HG02970 (cell line): ENCODE data around the gene ANGPTL8.
A peak's percentile ranks its signal among the peaks of the same experiment; 100 is the strongest.

Source experiments
- ATAC-seq: cut with Tn5 transposase; IDR thresholded peaks from one replicate; pipeline ENCODE4 v1.9.1; 2021; ENCODE audit warnings: mild to moderate bottlenecking, moderate library complexity, moderate number of reproducible peaks; ENCODE audit not compliant: unreplicated experiment, low FRiP score

Gene ANGPTL8, protein sequence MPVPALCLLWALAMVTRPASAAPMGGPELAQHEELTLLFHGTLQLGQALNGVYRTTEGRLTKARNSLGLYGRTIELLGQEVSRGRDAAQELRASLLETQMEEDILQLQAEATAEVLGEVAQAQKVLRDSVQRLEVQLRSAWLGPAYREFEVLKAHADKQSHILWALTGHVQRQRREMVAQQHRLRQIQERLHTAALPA

DNA sequence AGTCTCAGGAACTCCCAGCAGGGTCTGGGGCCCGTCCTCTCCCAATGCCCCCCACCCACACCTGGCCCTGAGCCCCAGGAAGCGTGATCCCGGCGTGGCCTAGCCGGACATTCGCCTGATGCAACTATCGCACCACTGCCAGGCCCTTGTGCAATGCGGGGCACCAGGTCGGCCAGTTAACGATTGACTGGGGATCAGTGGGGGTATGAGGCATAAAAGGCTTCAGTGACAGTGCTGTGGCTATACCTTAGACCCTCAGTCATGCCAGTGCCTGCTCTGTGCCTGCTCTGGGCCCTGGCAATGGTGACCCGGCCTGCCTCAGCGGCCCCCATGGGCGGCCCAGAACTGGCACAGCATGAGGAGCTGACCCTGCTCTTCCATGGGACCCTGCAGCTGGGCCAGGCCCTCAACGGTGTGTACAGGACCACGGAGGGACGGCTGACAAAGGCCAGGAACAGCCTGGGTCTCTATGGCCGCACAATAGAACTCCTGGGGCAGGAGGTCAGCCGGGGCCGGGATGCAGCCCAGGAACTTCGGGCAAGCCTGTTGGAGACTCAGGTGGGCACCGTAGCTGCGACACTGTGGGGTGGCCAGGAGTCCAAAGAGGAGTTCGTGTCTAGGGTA lies at the start of gene ANGPTL8:
TSS of gene ANGPTL8 (plus strand) at position 243 of the 624 bp plus-strand sequence. CDS start at position 262, 19 bp downstream.
- no peak for ATAC-seq

- no peak for ATAC-seq
These were observed 48.9 kb upstream of the ANGPTL8 start for GRCh38 chr19:11190501-11190900.

DNA sequence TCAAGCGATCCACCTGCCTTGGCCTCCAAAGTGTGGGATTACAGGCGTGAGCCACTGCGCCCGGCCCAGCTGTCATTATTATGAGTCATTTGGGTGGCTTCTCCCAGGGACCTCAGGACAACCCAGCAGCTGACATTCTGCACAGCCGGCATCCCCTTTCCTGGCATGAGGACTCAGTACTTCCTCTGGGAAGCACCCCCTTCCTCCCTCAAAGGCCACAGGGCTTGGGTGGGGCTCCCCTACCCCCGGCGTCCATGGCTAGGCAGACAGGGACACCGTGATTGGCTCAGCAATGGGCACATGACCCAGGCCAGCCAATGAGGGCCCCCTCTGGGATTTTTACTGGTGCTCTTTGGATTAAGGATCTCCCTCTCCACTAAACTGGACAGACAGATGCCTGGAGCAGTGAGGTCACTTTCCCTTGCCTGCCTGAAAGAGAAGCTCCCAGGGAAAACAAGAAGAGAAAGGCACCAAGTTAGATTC lies 48.1 kb upstream of the ANGPTL8 start:
- no peak for ATAC-seq

GRCh38 chr19:11191934-11192333 lies 47.5 kb upstream of the ANGPTL8 start:
- ATAC-seq, result no peak

- no peak for ATAC-seq
These were observed 46.2 kb upstream of the ANGPTL8 start for GRCh38 chr19:11192957-11193939.

- no peak for ATAC-seq
These were observed 45.2 kb upstream of the ANGPTL8 start for GRCh38 chr19:11194173-11194572.

DNA sequence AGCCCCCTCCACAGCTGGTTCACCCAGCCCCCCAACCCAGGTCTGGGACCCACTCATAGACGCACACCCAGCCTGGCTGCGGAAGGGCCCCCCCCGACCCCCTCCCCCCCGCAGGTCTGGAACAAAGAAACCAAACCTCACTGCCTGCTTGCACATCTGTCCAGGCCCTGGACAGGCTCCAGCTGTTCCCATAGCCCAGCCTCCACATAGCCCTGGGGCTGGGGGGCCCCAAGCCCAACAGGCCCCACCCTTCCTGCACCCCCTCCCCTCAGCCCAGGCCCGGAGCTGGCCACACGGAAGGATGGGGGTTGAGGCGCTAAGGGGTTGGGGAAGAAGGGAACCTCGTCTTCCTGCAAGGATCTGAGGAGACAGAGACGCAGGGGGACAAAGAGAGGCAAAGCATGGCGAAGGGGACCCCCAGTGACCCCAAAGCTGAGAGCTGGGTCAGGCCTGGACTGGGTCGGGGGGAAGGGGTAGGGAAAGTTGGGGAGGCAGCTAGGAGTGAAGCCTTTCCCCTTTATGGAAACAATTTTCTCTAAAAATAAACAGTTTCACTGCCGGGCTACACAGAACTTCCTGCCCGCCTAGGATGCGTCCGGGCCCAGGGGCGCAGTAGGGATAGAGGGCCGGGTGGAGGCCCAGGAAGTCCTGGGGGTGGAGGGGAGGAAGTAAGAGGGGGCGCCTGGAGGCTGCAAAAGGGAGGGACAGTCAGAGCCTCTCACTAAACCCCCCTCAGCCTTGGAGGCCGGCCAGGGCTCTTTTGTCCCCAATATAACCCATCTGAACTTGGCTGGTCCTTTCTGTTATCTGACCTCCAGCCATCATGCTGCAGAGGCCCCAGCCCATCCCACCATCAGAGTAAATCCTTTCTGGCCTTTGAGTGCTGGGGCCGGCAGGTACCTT lies 44.5 kb upstream of the ANGPTL8 start:
- ATAC-seq, result no peak

DNA sequence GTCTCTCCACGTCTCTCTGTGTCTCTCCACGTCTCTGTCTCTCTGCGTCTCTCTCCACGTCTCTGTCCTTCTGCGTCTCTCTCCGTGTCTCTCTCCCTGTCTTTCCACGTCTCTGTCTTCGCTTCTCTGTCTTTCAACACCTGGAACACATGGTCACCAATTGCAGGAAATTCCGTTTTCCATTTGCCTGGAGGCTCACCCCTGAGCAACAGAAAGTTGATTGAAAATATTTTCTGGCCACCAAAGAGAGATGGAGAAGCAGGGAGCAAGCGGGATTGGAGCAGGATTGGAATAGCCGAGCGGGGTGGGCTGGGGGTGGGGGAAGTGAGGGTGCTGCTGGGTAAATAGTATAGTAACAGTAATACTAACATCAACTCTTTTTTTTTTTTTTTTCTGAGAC lies 43.7 kb upstream of the ANGPTL8 start:
- ATAC-seq, result no peak

- no peak for ATAC-seq
These were observed 42.8 kb upstream of the ANGPTL8 start for GRCh38 chr19:11196406-11197287.

- peak; percentile 62 for ATAC-seq
These were observed 41.9 kb upstream of the ANGPTL8 start, which contains the start of gene KANK2 for GRCh38 chr19:11197291-11198174. KANK2 (minus strand) TSS chr19:11197545; CDS start chr19:11194511, 3,034 bp downstream.

GRCh38 chr19:11198175-11198534 lies 41.3 kb upstream of the ANGPTL8 start:
- no peak for ATAC-seq

DNA sequence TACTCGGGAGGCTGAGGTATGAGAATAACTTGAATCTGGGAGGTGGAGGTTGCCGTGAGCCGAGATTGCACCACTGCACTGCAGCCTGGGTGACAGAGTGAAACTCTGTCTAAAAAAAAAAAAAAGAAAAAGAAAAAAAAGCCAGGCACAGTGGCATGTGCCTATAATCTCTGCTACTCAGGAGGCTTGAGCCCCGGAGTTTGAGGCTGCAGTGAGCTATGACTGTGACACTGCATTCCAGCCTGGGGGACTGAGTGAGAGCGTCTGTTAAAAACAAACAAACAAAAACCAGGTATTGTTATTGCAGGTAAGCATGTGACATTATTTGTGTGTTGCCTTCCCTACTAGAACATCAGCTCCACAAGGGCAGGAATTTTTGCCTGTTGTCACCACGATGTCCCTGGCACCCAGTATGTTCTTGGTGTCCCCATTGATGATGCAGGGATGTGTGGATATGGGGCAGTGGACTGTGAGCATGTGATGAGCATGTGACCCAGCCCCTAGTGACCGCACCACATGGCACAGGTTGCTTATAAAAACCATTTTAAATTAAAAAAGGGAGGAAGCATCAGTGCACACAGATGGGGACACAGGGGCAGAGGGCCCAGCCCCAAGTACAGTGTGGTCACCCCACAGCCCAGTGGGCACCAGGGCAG lies 40.5 kb upstream of the ANGPTL8 start:
- ATAC-seq, result no peak

DNA sequence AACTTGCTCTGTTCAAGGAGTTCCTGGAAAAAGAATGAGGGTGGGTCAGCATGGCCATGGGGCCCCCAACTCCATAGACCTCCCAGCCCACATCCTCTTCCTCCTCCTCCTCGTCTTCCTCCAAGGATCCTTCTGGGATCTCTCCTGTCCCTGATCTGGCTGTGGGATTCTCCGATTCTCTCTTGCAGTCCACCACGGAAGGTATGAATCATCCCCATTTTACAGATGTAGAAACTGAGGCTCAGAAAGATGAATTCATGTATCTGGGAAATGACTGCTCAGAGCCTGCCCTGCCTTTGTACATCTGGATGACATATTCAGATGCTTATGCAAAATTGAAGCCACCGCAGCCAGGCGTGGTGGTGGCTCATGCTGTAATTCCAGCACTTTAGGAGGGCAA lies 39.9 kb upstream of the ANGPTL8 start:
- no peak for ATAC-seq

- ATAC-seq, result no peak
These were observed 39.3 kb upstream of the ANGPTL8 start for GRCh38 chr19:11200015-11200574.

GRCh38 chr19:11200931-11201330 lies 38.5 kb upstream of the ANGPTL8 start:
- ATAC-seq, result no peak

- ATAC-seq, result no peak
These were observed 37.6 kb upstream of the ANGPTL8 start for GRCh38 chr19:11201791-11202190.

DNA sequence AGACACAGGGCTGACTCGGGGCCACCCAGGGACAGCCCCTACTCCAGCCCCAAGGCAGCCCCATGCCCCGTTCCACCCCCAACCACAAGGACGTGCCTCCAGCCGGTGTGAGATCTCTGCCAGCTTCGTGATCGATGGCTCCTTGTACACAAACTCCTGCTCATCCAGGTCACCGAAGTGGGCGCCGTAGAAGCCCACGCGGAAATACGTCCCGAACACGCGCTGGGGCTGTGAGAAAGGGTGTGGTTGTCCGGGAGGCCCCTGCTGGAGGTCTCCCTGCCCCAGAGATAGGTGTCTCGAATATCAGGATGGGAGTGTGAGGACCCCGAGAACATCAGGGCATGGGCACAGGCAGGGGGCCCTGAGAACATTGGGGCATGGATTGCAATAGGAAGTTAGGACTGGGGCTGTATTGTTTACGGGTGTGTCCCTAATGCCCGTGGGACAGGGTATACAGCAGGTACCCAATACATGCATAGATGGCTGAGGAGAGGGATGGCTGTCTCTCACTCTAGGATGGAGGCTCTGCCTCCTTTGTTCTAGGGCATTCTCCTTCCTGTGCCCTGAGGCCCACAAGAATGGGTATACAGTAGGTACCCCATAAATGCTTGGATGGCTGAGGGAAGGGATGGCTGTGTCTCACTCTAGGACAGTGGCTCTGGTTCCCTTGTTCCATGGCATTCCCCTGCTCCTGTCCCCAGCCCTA lies 36.8 kb upstream of the ANGPTL8 start:
- no peak for ATAC-seq
